ENCODE measurements around the gene STAT5B.

- TF ChIP-seq POLR2A (IDR thresholded peaks at IDR 0.05; ENCODE audit: low read depth, low read length) (no peak), POLR2AphosphoS5 (IDR thresholded peaks at IDR 0.05; ENCODE audit: low read depth, low read length) (no peak), TAF1 (IDR thresholded peaks at IDR 0.05; ENCODE audit: borderline replicate concordance, low read depth, low read length) (no peak)
These were observed 85.5 kb downstream of the STAT5B start for GRCh38 chr17:42190491-42191274.

Measured in GM12892 (cell line).